ENCODE results near the gene UCP1.
A peak's percentile ranks its signal among the peaks of the same experiment; 100 is the strongest.

Gene UCP1

GRCh38 chr4:140568507-140569306, at the start of gene UCP1:
Gene UCP1, minus strand, starts transcription at chr4:140568961. Its CDS starts 232 bp downstream, at chr4:140568729.
- no peak for DNase-seq

GRCh38 chr4:140617499-140618248, 48.9 kb upstream of the UCP1 start:
- DNase-seq: no peak

- DNase-seq: no peak
These were observed 46.7 kb upstream of the UCP1 start for GRCh38 chr4:140615451-140615850.

GRCh38 chr4:140612357-140612756, 43.6 kb upstream of the UCP1 start:
- no peak for DNase-seq

- no peak for DNase-seq
These were observed 43.1 kb upstream of the UCP1 start for GRCh38 chr4:140611854-140612253.

- DNase-seq: no peak
These were observed 41.0 kb upstream of the UCP1 start for GRCh38 chr4:140609548-140610425.

- DNase-seq: no peak
These were observed 39.1 kb upstream of the UCP1 start for GRCh38 chr4:140607852-140608251.

- DNase-seq: no peak
These were observed 35.8 kb upstream of the UCP1 start for GRCh38 chr4:140604544-140604943.

GRCh38 chr4:140603286-140603685, 34.5 kb upstream of the UCP1 start:
- no peak for DNase-seq

GRCh38 chr4:140602714-140603113, 34.0 kb upstream of the UCP1 start:
- DNase-seq: no peak

GRCh38 chr4:140600408-140600807, 31.6 kb upstream of the UCP1 start:
- no peak for DNase-seq

- no peak for DNase-seq
These were observed 26.3 kb upstream of the UCP1 start for GRCh38 chr4:140595065-140595464.

- no peak for DNase-seq
These were observed 15.7 kb upstream of the UCP1 start for GRCh38 chr4:140584439-140584838.

- no peak for DNase-seq
These were observed 12.3 kb upstream of the UCP1 start for GRCh38 chr4:140581078-140581477.

- DNase-seq: no peak
These were observed 10.5 kb upstream of the UCP1 start for GRCh38 chr4:140579278-140579677.

- DNase-seq: no peak
These were observed 6.7 kb upstream of the UCP1 start for GRCh38 chr4:140575489-140575888.

GRCh38 chr4:140571620-140572019, 2.9 kb upstream of the UCP1 start:
- no peak for DNase-seq

GRCh38 chr4:140569307-140569638, 512 bp upstream of the UCP1 start:
- no peak for DNase-seq

GRCh38 chr4:140559696-140560095, 9.1 kb downstream of the UCP1 start:
- DNase-seq: no peak

GRCh38 chr4:140557831-140558435, 10.8 kb downstream of the UCP1 start:
- no peak for DNase-seq

- peak; percentile 24 for DNase-seq
These were observed 12.2 kb downstream of the UCP1 start for GRCh38 chr4:140556372-140557085.

- DNase-seq: no peak
These were observed 34.7 kb downstream of the UCP1 start for GRCh38 chr4:140533951-140534480.
